ENCODE measurements around the gene ZNF524.
A peak's percentile ranks its signal among the peaks of the same experiment; 100 is the strongest.
"Not testable (repeated sequence)": the region's sequence is repeated elsewhere in the genome, so short reads cannot be mapped to it uniquely, and the experiment has no call there.

The ZNF524 gene, protein sequence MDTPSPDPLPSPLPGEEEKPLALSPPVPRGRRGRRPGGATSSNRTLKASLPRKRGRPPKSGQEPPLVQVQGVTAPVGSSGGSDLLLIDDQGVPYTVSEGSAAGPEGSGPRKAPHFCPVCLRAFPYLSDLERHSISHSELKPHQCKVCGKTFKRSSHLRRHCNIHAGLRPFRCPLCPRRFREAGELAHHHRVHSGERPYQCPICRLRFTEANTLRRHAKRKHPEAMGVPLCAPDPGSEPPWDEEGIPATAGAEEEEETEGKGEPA

DNA sequence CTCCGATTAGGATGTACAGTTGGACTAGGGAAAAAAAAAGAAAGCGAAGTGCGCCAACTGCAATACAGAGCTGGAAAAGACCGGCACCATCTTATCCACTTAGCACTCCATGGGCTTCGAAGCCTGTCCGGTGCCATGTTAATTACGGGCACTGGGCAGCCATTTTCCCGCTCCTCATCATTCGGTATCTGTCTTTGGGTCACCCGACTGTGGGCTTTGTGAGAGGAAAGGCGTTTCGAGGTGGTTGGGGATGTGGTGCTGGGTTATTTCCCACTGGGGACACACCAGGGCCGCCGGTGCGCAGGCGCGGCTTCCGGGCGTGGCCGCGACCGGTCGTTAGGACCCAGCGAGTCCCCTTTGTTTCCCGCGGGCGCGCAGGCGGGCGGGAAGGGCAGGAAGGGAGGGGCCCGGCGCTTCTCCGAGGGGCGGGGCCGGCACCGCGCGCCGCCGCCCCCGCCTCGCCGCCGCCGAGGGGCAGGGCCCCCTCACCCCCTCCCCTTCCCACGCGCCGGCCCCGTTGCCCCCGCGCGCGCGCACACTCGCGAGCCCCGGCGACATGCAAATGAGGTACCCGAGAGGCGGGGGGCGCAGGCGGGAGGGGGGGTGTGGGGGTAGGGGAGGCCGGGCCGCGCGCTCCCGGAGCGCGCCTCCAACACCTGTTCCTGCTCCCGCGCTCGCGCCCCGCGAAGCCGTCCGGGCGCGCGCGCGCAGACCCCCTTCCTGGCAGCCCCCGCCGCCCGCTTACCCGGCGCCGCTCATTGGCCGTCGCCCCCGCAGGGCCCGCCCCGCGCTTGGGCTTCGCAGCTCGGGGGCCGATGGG, at the start of gene ZNF524:
TSS of gene ZNF524 (plus strand) at position 447 of the 820 bp plus-strand sequence. CDS start 1,825 bp downstream, outside the sequence.
- peak; percentile 98 for DNase-seq

DNA sequence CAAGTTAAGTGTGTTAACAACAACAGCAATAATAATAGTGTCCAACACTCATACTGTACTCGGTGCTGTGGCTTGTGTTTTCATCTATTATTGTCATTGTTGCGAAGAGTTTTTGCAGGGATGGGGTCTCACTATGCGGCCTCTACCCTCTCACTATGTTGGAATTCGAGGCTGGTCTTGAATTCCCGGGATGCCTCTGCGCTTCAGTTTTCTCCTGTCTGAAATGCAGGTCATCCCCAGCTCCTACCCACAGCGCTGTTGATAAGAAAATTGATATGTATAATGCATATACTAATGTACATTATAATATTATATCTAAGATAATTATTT, 49.8 kb upstream of the ZNF524 start:
- DNase-seq = no peak

DNA sequence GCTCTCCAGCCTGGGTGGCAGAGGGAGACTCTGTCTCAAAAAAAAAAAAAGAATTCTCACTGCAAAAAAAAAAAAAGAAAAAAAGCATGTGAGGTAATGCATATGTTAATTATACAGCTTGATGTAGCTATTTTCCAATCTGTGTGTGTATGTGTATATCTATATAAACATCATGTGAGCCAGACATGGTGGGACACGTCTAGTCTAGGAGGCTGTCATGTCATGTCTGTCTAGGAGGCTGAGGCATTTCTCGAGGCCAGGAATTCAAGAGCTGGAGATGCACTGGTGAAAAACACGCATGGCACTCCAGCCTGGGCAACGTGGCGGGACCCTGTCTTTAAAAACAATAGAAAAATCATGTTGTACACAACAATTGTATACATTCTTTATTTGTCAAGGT, 47.9 kb upstream of the ZNF524 start:
- DNase-seq = no peak

DNA sequence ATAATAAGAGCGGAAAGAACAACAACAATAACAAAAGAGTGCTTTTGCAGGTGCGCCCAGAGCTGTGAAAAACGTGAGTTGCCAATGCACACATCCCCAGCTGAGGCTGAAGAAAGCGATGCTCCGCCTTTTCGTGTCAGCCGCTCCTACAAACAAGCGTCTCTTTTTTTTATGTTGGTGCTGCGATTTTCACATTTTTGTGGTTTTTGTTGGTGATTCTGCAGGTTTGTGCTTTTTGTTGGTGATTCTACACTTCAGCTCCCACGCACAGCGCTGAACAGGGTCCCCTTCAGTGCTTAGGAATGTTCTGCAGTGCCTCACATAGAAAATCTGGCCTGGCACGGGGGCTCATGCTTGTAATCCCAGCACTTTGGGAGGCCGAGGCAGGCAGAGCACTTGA, 47.5 kb upstream of the ZNF524 start:
- no peak for DNase-seq

DNA sequence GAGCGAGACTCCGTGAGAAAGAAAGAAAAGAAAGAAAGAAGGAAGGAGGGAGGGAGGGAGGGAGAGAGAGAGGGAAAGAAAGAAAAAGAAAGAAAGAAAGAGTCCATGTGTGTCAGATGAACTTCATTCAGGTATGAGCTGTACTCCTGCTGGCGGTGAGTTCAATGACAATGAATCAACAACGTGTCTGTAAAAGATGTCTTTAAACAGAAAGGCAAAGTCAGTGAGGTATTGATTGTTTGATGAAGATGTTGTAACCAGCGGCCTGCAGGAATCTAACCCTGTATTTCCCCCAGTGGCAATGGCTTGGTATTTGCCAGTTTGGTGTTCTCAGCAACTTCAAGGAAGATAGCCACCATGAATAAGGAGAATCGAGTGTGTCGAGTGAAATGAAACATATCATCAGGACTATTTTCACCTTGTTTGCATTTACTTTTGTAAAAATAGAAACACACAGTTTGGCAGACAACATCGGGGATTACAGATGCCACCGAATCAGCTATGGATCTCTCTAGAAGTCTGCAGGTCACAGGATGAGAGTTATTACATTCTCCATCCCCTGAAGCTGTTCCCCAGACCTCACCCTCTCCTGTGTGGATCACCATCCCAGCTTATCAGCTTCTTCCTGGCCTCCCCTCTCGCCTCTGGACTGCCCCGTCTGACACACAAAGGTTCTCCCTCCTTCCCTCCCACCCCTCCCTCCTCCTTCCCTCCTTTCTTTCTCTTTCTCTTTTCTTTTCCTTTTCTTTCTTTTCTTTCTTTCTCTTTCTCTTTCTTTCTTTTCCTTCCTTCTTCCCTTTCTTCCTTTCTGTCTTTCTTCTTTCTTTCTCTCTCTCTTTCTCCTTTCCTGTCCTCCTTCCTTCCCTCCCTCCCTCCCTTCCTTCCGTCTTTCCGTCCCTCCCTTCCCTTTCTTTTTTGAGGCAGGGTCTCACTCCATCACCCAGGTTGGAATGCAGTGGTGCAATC, 46.6 kb upstream of the ZNF524 start:
- DNase-seq = no peak

DNA sequence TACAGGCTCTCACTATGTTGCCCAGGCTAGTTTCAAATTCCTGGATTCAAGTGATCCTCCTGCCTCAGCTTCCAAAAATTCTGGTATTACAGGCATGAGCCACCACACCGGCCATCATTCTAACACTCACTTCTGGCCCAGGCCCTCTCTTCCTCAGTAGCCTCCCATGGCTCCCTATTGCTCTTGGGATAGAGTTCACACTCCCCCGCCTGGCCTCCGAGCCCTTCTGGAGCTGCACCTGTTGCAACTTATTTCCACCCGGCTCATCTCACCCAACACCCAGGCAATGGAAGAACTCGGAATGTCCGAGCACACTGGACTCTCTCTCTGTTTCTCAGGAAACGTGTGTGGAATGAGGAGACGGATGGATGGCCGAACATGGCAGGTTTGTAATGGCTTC, 45.8 kb upstream of the ZNF524 start:
- no peak for DNase-seq

DNA sequence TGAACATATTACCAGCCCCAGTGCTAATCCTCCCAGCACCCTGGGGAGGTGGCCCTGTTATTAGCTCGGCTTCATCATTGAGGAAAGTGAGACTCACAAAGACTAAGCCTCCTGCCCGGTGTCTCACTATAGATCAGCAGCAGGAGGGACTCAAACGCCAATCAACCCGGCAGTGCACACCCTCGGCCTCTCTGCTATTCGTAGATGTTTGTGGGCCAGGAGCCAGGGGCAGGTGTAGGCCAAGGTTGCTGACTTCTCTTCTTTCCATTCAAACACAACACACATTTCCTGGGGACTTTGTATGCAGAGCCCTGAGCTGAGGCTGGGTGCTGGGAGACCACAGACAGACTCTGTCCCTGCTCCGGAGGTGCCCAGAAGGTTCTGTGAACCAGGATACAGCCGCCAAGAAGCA, 45.3 kb upstream of the ZNF524 start:
- no peak for DNase-seq

DNA sequence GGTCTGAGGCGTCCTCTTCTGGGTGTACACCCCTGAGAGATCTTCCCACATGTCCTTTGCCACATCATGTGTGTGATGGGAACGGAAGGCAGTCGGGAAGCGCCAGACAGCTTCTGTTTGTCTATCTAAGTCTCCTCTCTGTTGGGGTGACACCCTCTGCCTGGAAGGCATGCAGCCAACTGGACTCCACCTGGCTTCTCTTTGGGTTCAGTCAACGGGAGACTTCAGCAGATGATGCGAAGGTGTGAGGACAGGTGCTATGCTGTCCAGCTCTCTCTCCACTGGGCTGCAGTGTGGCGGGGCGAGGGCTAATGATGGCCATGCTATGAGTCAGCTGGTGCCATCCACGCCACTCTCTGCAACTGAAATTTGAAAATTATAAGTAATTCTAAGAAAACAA, 40.4 kb upstream of the ZNF524 start:
- no peak for DNase-seq

DNA sequence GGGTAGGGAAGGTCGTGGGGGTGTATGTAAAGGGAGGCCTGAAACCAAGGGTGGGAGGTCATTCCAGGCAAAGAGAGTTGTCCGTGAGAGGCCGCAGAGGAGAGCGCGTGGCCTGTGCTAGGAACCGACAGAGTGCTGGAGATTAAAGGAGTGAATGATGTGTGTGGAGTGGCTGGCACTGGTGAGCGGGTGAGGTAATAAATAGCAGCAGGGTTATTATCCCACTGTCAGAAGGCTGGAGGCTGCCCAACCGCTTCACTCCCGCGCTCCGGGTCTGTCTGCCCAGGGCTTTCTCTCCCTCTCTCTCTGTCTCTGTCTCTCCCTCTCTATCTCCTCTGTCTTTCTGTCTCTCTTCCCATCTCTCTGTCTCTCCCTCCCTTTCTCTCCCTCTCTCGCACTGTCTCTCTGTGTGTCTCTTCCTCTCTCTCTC, 36.8 kb upstream of the ZNF524 start:
- DNase-seq = no peak

DNA sequence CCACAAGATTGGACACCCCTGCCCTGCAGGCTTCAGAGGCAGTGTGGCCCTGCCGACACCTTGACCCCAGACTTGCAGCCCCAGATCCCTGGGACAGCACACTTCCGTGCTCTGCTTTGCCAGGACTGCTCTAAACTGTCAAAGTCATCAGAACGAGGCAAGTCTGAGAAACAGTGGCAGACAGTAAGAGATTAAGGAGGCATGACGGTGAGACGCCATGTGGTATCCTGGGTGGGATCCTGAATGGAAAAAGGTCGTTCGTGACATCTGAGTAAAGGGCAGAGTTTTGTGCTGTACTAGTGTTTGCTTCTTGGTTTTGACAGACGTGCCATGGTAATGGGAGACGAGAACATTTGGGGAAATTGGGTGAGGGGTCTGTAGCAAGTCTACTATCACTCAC, 33.3 kb upstream of the ZNF524 start:
- DNase-seq = no peak

DNA sequence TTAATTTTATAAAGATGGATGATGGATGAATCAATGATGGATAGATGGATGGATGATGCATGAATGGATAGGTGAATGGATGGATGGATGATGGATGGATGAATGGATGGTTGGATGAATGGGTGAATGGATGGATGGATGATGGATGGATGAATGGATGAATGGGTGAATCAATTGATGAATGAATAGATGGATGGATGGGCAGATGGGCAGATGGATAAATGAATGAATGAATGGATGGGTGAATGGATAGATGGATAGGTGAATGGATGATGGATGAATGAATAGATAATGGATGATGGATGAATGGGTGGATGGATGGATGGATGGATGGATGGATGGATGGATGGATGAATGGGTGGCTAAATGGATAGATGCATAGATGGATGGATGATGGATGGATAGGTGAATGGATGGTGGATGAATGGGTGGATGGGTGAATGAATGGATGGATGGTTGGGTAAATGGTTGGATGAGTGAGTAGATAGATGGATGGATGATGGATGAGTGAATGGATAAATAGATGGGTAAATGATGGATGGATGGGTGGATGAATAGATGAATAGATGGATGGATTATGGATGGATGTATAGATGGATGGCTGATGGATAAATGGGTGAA, 32.3 kb upstream of the ZNF524 start:
- no peak for DNase-seq

DNA sequence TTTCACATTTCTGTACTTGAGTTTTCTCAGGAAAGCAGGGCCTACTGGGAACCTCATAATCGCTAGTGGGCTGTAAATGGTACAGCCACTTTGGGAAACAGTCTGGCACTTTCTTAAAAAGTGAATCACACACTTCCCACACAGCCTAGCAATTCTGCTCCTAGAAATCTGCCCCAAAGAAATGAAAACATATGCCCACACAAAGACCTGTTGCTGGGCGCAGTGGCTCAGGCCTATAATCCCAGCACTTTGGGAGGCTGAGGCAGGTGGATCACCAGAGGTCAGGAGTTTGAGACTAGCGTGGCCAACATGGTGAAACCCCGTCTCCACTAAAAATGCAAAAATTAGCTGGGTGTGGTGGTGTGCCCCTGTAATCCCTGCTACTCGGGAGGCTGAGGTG, 30.6 kb upstream of the ZNF524 start:
- DNase-seq = not testable (repeated sequence)

DNA sequence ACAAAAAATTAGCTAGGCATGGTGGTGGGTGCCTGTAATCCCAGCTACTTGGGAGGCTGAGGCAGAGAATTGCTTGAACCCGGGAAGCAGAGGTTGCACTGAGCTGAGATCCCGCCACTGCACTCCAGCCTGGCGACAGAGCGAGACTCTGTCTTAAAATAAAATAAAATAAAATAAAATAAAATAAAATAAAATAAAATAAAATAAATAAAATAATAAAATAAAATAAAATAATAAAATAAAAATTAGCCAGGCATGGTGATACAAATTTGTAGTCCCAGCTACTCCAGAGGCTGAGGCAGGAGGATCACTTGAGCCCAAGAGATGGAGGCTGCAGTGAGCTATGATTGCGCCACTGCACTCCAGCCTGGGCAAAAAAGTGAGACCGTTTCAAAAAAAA, 26.2 kb upstream of the ZNF524 start:
- not testable (repeated sequence) for DNase-seq

DNA sequence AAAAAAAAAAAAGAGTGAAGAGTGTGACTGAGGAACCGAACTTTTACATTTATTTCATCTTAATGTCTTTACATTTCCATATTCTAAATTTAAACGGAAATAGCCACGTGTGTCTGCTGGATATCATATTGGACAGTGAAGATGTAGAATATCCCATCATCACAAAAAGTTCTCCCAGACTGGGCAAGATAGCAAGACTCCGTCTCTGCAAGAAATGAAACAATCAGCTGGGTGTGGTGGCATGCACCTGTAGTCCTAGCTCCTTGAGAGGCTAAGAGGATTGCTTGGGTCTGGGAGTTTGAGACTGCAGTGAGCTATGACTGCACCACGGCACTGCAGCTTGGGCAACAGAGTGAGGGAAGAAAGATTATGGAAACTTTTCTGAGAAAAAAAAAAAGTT, 23.3 kb upstream of the ZNF524 start:
- no peak for DNase-seq

DNA sequence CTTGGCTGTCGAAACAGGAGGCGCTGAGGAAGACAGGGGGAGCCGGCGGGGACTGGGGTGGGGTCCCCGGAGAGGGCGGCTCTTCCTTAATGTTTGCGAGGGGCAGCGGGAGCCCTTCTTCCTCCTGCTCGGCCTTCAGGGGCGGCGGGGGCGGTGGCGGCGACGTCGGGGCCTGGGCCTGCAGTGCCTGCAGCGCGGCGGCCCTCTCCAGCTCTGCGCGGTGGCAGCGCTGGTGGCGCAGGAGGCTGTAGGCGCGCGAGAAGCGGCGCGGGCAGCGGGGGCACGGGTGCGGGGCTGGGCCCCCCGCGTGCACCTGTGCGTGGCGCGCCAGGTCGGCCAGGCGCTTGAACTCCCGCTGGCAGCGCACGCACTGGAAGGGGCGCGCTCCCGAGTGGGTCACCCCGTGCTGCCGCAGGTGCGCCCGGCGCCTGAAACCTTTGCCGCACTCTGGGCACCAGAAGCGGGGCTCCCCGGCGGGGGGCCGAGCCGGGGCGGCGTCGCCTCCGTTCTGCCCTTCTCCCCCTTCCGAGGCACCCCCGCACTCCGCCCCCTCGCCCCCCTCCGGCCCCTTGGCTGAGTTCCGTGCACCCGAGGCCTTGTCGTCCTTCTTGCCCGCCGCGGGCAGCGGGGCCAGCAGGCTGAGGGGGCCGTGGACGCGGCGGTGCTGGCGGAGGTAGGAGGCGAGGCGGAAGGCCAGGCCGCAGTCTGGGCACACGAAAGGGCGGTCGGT, 21.9 kb upstream of the ZNF524 start:
- no peak for DNase-seq

DNA sequence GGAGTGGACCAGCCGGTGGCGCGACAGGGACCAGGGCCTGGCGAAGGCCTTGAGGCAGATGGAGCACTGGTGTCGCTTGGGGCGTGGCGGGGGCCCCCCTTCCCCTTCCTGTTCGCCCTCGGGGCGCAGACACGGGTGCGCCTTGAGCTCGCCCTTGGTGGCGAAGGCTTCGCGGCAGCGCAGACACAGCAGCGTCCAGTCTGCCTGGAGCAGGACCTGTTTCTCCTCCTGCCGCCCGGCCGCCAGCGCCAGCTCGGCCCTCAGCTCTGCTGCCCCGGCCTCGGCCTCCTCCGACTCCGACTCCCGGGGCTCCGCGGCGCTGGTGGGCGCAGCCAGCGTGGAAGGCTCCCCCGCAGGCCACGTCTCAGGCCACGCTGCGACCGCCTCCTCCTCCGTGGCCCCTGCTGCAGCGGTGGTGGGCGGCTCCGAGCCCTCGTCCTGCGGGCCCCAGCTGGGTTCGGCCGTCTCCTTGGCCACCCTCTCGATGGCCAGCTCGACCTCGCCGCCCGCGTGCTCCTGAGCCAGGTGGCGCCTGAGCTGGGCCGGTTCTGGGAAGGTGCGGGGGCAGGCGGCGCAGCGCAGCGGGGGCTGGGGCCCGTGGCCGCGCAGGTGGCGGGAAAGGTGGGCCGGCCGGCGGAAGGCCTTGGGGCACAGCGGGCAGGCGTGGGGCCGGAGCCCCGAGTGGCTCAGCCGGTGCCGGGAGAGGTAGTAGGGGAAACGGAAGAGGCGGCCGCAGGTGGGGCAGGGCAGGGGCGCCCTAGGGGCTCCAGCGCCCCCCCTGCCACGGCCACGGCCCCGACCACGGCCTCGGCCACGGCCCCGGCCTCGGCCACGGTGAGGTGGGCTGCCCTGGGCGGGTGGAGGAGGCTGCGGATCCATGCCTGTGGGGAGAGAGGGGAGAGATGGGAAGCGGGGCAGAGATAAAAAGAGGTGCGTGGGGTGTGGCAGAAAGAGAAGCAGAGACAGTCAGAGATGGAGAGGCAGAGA, 21.0 kb upstream of the ZNF524 start:
- DNase-seq = no peak

DNA sequence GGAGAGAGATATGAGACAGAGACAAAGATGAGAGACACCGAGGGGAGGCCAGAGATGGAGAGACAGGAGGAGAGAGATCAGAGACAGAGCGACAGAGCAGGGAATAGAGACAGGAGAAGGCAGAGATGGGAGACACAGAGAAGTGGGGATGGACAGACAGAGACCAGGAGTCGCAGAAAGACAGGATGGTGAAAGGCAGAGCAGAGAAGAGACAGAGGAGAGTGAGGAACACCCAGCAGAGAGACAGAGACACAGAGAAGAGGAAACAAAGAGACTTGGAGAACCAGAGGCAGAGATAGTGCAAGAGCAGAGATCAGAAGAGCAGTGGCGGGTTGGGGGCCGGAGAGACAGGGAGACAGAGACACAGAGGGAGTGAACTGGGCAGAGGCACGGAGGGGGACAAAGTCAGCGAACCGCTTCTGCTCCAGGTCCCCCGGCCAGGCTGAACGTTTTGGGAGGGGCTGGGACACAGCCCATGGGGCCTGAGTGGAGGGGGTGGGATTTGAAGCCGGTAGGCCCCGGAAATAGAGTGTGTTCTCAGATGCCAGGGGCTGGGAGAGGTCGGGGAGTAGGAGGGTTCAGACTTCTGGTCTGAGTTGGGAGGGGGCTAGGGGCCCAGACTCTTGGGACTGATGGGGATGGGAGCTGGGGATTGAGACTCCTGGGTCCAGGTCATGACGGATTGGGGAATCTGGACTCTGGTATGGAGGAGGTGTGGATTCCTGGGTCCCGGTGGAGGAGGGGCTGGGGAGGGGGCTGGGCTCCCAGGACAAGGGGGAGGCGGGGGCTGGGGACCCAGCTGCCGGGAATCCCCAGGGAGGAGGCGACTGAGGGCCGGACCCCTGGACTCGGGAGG, 20.1 kb upstream of the ZNF524 start:
- peak; percentile 3 for DNase-seq

DNA sequence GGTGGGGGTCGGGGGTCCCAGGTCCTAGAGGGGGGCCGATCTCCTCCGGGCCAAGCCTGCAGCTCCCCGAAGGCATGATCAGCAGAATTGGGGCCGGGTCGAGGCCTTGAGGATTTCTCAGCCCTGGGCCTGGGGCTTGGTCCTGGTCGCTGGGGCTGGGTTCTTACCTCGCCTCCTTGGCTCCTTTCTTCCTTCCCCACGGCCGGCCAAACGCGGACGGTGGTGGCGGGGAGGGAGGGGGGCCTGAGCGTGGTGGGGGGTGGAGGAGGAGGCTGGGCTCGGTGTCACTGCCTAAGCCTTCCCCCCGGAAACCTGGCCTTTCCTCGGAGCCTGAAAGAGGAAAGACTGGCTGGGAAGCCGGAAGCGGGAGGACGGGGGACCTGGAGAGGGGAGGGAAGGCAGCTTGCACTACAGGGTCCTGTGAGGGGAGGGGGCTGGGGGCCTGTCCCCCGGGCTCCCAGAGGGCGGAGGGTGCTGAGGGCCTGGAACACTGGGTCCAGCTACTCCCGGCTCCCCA, 19.4 kb upstream of the ZNF524 start, which contains the start of gene ZNF579:
TSS of gene ZNF579 (minus strand) at position 221 of the 517 bp plus-strand sequence. CDS start 1,209 bp downstream, outside the sequence.
- peak; percentile 88 for DNase-seq

DNA sequence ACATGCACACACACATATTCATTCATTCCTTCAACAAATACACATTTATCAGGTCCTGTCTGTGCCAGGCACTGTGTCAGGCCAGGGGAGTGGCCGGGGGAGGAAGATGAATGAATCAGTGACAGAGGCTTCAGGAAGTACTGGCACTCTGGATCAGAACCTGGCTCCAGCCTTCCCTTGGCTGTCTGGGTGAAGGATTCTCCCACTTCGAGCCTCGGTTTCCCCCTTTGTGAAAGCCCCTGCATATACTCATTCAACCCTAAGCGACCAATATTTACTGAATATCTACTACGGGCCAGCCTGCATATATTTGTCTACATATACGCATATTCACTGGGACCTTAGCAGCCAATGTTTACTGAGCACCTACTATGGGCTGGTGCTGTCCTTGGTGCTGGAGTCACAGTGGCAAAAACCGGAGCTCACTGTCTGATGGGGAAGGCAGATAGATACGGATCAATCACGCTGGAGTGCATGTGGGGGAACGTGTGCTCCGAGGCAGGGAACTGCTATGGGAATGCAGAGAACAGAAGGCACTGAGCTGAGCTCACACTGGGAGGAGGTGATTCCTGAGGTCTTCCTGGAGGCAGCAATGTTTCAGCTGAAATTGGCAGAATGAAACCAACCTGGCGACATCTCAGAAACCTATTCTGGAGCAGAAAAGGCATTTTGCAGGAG, 18.8 kb upstream of the ZNF524 start:
- no peak for DNase-seq
